Skeletal muscle tissue (tissue), 4 donors: ENCODE results near the gene ANGEL2. TPM values are rescaled to one million over a fixed set of nuclear protein-coding genes. Genes with fewer than 3 reads are reported as not detected.

Experiments used
- H3K27ac ChIP-seq: one replicate; pipeline ENCODE4 v1.7.0; 2013; ENCODE audit warnings: mild to moderate bottlenecking, low read depth, low read length, inconsistent platforms
- H3K27me3 ChIP-seq, 3 donors: one replicate each; pipeline ENCODE4 v1.7.0; 2013; ENCODE audit warnings: low read length in 3 of 3; ENCODE audit not compliant: control insufficient read depth in 3 of 3, insufficient read depth in 3 of 3
- H3K36me3 ChIP-seq, 3 donors: one replicate each; pipeline ENCODE4 v1.7.0; 2013; ENCODE audit warnings: low read length in 3 of 3; ENCODE audit not compliant: control insufficient read depth in 3 of 3, insufficient read depth in 3 of 3
- H3K4me1 ChIP-seq, 3 donors: one replicate each; pipeline ENCODE4 v1.7.0; 2013; ENCODE audit warnings: low read length in 3 of 3, mild to moderate bottlenecking in 3 of 3; ENCODE audit not compliant: control insufficient read depth in 3 of 3, insufficient read depth in 3 of 3
- H3K4me3 ChIP-seq, 3 donors: one replicate each; pipeline ENCODE4 v1.7.0; 2013; ENCODE audit warnings: low read length in 3 of 3
- H3K9ac ChIP-seq, 3 donors: one replicate each; pipeline ENCODE4 v1.7.0; 2013; ENCODE audit warnings: low read length in 3 of 3, mild to moderate bottlenecking in 3 of 3, moderate library complexity in 2 of 3, low read depth in 1 of 3
- H3K9me3 ChIP-seq, 3 donors: one replicate each; pipeline ENCODE4 v1.7.0; 2013; ENCODE audit warnings: low read length in 3 of 3; ENCODE audit not compliant: control insufficient read depth in 3 of 3
- total RNA-seq: library from RNA; depleted of rRNA; stranded (reverse); fragments of >200 nt; gene quantifications from one replicate; pipeline ENCODE4 v1.2.3, GENCODE V29; 2014
- donor health status: Osteomylitis.

The ANGEL2 gene
- total RNA-seq, 1 donor from 2014 or later: 45.4 TPM

DNA sequence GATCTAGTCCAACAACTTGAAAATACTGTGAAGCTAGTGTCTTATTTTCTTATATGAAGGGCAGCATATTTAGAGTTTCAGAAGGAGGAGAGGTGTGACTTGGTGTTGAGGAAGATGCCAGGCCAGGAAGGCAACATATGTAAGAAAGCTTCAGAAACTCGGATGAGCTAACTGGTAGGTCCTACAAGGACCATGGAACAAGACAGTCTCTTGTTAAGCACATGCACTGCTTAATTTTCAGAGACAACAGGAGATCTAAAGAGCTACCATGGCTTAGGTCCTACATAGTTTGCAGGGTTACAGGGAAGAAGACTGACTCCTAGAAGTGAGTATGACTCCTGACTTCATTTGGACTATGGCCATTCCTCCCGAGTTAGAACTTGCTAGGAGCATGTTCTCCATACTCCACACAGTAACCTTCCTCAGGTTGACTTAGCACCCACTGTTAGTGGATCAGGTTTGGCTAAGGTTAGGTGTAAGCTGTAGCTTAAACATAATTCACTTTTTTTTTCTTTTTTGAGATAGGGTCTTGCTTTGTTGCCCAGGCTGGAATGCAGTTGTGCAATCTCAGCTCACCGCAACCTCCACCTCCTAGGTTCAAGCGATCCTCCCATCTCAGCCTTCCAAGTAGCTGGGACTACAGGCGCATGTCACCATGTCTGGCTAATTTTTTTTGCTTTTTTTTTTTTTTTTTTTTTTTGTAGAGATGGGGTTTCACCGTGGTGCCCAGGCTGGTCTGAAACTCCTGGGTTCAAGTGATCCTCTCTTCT is 31.0 kb downstream of the ANGEL2 start:
- Histone ChIP-seq H3K9me3 (no peaks in the 10 kb centered on the region), H3K4me3 (no peak overlapping the region), H3K27me3 (no peaks in the 10 kb centered on the region), H3K4me1 (peaks cover 21 to 30% (median 27%) of the 10 kb centered on the region in 3 donors), H3K9ac (no peak overlapping the region), H3K36me3 (no peaks in the 10 kb centered on the region), H3K27ac (no peak overlapping the region)

DNA sequence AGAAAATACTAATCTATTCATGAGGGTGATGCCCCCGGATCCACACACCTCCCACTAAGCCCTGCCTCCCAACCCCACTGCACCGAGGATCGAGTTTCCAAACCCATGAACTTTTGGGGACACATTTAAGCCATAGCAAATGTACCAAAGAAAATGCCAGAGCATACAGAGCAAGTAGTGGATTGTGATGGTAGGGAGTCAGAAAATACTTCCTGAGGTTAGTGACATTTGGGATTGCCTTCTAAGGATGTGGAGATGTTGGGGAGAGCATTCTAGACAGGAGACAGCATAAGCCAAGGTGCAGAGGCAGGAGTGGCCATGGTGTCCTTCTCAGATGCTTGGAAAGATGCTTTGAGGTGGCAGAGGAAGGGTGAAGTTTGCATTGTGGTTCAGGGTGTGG is 32.2 kb downstream of the ANGEL2 start:
- no peak overlapping the region for H3K9ac ChIP-seq
- H3K4me3 ChIP-seq: no peak overlapping the region
- no peak overlapping the region for H3K27ac ChIP-seq
- H3K27me3 ChIP-seq: no peaks in the 10 kb centered on the region
- H3K4me1 ChIP-seq: peaks cover 33 to 42% (median 40%) of the 10 kb centered on the region in 3 donors
- H3K36me3 ChIP-seq: no peaks in the 10 kb centered on the region
- no peaks in the 10 kb centered on the region for H3K9me3 ChIP-seq

DNA sequence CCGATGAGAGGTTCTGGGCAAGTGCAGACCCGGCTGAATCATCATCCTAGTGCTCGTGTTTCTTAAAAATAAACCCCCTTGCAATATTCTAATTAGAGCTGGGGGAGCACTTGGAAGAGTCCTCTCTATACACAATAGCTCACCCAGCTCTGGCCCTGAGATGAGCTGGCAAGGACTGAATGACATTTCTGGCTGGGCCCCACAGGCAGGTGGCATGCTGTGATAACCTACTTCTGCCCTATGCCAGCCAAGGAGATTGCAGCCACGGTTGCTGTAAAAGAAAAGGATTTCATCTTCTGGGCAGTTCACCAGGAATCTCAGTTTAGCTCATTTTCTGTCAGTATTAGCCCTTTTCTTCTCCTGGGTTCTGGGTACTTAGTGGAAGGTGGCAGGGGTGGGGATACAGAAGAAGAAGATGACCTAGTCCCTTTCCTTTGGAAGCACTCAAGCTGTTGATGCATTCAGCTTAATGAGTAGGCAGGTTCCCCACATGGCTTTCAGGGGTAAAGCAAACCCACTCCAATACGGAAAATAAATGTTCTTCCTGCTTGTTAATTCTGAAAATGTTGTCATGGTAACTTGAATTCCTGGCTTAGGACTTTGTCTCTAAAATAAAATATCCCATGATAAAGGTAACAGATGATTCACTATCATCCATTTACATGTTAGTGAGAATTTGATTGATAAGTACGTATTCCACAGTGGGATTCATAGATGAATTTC is 33.1 kb downstream of the ANGEL2 start:
- Histone ChIP-seq H3K4me1 (peaks cover 33 to 46% (median 40%) of the 10 kb centered on the region in 3 donors), H3K4me3 (no peak overlapping the region), H3K27me3 (no peaks in the 10 kb centered on the region), H3K36me3 (no peaks in the 10 kb centered on the region), H3K27ac (no peak overlapping the region), H3K9me3 (no peaks in the 10 kb centered on the region), H3K9ac (no peak overlapping the region)

DNA sequence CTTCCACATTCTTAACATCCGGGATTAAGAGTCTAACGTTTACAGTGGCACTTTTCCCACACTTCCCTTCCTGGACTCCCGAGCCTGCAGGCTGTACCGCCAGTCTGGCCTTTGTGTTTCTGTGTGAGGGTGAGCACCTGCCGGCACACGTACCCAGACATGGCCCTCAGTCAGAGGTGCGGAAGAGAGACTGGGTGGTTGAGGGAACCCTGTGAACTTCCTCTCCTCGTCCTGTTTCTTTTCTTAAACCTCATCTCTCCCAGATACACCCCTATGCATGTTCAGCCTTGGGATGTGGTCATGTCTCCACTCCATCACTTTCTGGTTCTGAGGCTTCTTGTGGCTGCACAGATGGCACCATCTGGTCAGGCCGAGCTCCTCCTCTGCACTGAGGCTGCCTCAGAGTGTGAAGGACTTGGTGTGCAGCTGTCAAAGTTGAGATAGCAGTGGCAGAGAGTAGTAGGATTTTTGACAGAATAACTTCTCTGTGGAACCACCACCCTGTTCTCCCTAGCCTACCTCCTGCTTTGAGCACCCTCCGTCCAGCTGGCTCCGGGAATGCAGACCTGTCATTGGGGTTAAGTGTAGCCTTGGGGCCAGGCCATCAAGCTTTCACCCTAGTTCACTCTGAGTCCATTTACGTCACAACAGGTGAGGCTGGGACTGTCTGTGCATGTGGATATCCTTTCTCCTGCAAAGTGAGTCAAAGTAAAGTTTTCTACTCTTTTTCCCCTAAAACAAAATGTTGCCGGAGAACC is 33.9 kb downstream of the ANGEL2 start:
- peak overlapping the region; percentile 55 for H3K27ac ChIP-seq
- no peaks in the 10 kb centered on the region for H3K36me3 ChIP-seq
- H3K4me3 ChIP-seq: no peak overlapping the region
- peak overlapping the region; percentile 8 to 74 (median 27) for H3K9ac ChIP-seq
- no peaks in the 10 kb centered on the region for H3K9me3 ChIP-seq
- no peaks in the 10 kb centered on the region for H3K27me3 ChIP-seq
- H3K4me1 ChIP-seq: peaks cover 33 to 46% (median 40%) of the 10 kb centered on the region in 3 donors

DNA sequence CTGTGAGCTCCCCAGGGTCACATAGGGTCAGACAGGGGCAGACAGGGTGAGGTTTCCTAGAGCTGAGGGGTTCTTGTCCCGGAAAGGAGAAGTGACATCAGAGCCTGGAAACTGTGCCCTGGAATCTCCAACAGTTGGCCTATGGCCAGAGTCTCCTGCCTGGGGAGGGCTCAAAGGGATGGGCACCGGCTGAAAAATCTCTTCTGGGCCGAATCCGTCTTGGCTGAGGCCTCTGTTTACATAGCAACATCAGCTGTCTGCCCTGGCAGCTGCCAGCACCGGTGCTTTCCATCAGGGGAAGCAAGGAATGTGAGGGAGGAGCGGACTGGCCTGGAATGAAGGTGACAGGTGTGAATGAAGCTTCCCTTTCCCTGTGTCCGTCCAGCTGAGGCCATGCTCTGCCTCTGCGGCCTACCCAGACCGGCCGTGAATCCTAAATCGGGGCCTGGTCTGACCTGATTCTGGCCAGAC is 34.6 kb downstream of the ANGEL2 start:
- Histone ChIP-seq H3K36me3 (peaks cover 0 to 3% (median 0%) of the 10 kb centered on the region in 3 donors), H3K9ac (peak overlapping the region; percentile 8 to 74 (median 21)), H3K9me3 (no peaks in the 10 kb centered on the region), H3K4me1 (peaks cover 33 to 46% (median 40%) of the 10 kb centered on the region in 3 donors), H3K27me3 (no peaks in the 10 kb centered on the region), H3K4me3 (no peak overlapping the region), H3K27ac (peak overlapping the region; percentile 55)

DNA sequence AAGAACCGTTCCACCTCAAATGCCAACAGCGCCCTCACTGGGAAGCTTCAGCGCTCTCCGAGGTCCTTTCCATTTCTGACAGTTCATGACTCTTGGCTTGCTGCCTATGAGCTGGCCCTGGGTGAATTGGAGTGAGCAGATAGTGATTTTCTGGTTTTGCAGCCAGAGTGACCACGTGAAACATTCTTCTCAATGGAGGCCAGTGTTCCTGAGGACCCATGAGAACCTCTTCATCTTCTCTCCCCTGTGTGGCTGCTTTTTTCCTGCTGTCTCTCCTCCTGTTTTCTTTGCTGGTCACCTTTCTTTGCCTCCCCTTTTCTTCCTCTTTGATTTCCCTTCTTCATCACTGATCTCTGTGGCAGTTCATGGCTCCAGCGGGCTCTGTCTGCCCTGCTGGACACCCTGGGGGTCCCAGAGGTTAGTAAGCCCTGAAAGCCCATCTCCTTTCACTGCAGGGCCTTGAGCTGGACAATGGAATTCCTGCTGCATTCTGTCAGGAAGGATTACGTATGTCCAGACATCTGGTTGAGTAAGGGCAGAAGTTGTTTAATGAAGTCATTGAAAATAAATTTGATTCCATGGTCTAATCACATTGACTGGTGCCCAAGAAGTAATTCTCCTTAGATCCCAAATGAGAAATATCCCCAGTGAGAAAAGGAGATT is 35.4 kb downstream of the ANGEL2 start:
- Histone ChIP-seq H3K36me3 (peaks cover 0 to 3% (median 0%) of the 10 kb centered on the region in 3 donors), H3K27ac (peak overlapping the region; percentile 55), H3K4me3 (no peak overlapping the region), H3K9ac (peak overlapping the region in 1 of 3 donors; percentile 25), H3K4me1 (peaks cover 33 to 46% (median 40%) of the 10 kb centered on the region in 3 donors), H3K27me3 (no peaks in the 10 kb centered on the region), H3K9me3 (no peaks in the 10 kb centered on the region)

DNA sequence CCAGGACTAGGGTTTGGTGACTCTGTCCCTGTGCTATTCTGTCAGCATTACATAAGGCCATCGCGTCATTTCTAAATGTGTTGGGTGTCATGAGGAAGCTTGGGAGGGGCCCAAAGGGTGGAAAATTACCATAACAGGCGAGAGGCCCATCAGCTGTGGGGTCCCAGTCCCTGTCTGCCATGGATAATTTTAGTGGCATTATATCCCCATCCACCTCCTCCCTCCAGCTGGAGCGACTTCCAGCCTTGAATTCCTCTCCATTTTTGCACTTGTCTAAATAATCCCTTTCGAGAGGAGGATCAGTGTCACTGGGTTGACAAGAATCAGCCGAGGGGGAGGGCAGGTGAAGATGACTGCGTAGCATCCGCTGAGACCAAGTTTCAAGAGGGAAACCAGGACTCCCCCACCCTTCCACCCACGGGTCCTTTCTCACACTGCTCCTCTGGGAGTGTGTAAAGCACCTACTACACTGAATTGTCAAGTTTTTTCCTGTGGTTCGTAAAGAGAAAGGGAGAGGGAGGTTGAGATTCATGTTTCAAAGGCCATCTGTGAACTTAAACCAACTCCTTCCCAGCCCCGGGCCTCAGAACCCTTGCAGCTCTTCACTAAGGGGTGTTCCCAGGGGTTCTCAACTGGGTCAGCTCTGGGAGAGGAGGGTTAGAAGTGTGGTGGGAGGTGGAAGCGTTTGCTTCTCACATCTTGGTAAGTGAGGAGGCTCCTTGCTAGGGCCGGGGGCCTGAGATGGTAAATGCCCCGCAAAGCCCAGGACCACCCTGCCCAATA is 36.1 kb downstream of the ANGEL2 start:
- Histone ChIP-seq H3K9ac (peak overlapping the region in 1 of 3 donors; percentile 66), H3K4me3 (peak overlapping the region in 2 of 3 donors; percentile 14 to 46), H3K27me3 (no peaks in the 10 kb centered on the region), H3K9me3 (no peaks in the 10 kb centered on the region), H3K4me1 (peaks cover 33 to 46% (median 40%) of the 10 kb centered on the region in 3 donors), H3K27ac (peak overlapping the region; percentile 51), H3K36me3 (peaks cover 0 to 3% (median 0%) of the 10 kb centered on the region in 3 donors)

DNA sequence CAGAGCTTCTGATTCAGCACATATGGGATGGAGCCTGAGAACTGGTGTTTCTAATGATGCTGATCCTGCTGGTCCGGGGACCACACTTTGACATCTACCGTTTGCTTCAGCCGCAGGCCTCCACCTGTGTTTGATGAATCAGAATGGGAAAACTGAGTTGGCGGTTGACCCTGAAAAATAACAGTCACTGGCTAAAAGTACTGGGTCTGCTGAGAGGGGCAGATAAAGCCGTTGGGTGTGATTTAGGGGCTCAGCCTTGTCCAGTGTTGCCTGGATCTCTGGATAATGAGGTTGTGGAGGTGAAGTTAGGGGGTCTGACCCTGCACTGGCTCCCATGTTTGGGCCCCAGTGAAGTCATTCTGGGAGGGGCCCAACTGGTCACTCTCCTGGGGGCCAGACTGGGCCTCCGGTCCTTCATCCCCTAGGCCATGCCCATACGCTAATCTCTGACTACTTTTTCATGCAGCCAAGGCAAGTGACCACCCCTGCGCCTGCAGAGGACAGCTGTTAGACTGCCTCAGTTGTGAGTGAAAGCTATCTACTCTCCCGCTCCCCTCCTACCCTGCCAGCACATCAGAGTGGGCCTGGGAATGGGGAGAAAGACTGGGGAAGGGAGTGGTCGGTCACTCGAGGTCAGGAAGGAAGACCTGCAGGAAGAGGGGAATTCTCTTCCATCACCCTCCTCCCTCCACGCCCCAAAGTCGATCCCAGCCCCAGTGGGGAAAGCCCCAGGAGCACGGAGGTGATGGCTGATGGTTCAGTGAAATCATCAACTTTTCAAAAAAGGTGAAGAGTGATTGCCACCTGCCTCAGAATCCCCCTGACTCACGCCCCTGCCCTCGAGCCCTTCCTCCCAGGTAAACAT is 37.7 kb downstream of the ANGEL2 start:
- peaks cover 0 to 3% (median 0%) of the 10 kb centered on the region in 3 donors for H3K36me3 ChIP-seq
- H3K4me3 ChIP-seq: no peak overlapping the region
- H3K9ac ChIP-seq: peak overlapping the region in 1 of 3 donors; percentile 11
- no peak overlapping the region for H3K27ac ChIP-seq
- H3K4me1 ChIP-seq: peaks cover 33 to 46% (median 40%) of the 10 kb centered on the region in 3 donors
- no peaks in the 10 kb centered on the region for H3K9me3 ChIP-seq
- H3K27me3 ChIP-seq: no peaks in the 10 kb centered on the region
